ENCODE data around the gene PPIE. TPM values are rescaled to one million over a fixed set of nuclear protein-coding genes. Genes with fewer than 3 reads are reported as not detected.
A peak's percentile ranks its signal among the peaks of the same experiment; 100 is the strongest.
"Not testable (repeated sequence)": the region's sequence is repeated elsewhere in the genome, so short reads cannot be mapped to it uniquely, and the experiment has no call there.

PPIE gene
- total and polyA plus RNA-seq, 2 experiments from 2014 or later, result 27.8 to 51.9 TPM

- H3K36me3 ChIP-seq (ENCODE audit: insufficient read depth); H3K27ac Mint-ChIP-seq; H3F3A ChIP-seq (replicated peaks; ENCODE audit: low read depth); H3K27me3 Mint-ChIP-seq (ENCODE audit: insufficient read depth, low read depth, poor library complexity); H3K79me2 ChIP-seq (replicated peaks; ENCODE audit: insufficient read depth); H3K4me3 ChIP-seq; H3K9me3 Mint-ChIP-seq; H3K9me2 ChIP-seq (ENCODE audit: insufficient read depth); H3K4me3 Mint-ChIP-seq; H3K27me3 ChIP-seq (ENCODE audit: insufficient read depth); H3K27ac ChIP-seq (ENCODE audit: low read depth); H4K20me1 ChIP-seq (replicated peaks; ENCODE audit: insufficient read depth); H3K36me3 Mint-ChIP-seq (ENCODE audit: low read depth): not testable (repeated sequence)
- Histone ChIP-seq H2AFZ (peak overlapping the region; percentile 95), H3K4me2 (0 out of 2 replicates have a peak overlapping the region, but pooled peaks have one; percentile 10), H3K4me1 (ENCODE audit: insufficient read depth) (peaks cover 12% of the 10 kb centered on the region)
- peak; percentile 90 for ATAC-seq
- H3K4me1 Mint-ChIP-seq, result peaks cover 11% of the 10 kb centered on the region
- TF ChIP-seq, protein P1, sequence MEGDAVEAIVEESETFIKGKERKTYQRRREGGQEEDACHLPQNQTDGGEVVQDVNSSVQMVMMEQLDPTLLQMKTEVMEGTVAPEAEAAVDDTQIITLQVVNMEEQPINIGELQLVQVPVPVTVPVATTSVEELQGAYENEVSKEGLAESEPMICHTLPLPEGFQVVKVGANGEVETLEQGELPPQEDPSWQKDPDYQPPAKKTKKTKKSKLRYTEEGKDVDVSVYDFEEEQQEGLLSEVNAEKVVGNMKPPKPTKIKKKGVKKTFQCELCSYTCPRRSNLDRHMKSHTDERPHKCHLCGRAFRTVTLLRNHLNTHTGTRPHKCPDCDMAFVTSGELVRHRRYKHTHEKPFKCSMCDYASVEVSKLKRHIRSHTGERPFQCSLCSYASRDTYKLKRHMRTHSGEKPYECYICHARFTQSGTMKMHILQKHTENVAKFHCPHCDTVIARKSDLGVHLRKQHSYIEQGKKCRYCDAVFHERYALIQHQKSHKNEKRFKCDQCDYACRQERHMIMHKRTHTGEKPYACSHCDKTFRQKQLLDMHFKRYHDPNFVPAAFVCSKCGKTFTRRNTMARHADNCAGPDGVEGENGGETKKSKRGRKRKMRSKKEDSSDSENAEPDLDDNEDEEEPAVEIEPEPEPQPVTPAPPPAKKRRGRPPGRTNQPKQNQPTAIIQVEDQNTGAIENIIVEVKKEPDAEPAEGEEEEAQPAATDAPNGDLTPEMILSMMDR (conservative IDR thresholded peaks at IDR 0.05; ENCODE audit: low read depth in 2 of 2), result peak in 1 of 2 experiments; percentile 66; a peak in 2 of 4 replicates
- peak; percentile 89 for DNase-seq (ENCODE audit: low spot score)
Measured at GRCh38 chr1:39798859-39799769, 60.4 kb downstream of the PPIE start.

- Mint-ChIP-seq H3K9me3 (peaks cover 2% of the 10 kb centered on the region; the same call in 1 of the 3 replicates), H3K4me1 (peaks cover 11% of the 10 kb centered on the region), H3K4me3 (no peak overlapping the region), H3K36me3 (ENCODE audit: low read depth) (no peaks in the 10 kb centered on the region), H3K27me3 (ENCODE audit: insufficient read depth, low read depth, poor library complexity) (peaks cover 6% of the 10 kb centered on the region), H3K27ac (no peak overlapping the region)
- Histone ChIP-seq H3K79me2 (replicated peaks; ENCODE audit: insufficient read depth) (no peaks in the 10 kb centered on the region), H3K27me3 (ENCODE audit: insufficient read depth) (peaks cover 7% of the 10 kb centered on the region; the same call in 1 of the 2 replicates), H3K4me3 (no peak overlapping the region), H4K20me1 (replicated peaks; ENCODE audit: insufficient read depth) (no peaks in the 10 kb centered on the region; the same call in 1 of the 2 replicates), H2AFZ (no peak overlapping the region), H3K36me3 (ENCODE audit: insufficient read depth) (no peaks in the 10 kb centered on the region), H3K27ac (ENCODE audit: low read depth) (no peak overlapping the region), H3K9me2 (ENCODE audit: insufficient read depth) (no peaks in the 10 kb centered on the region), H3K4me1 (ENCODE audit: insufficient read depth) (peaks cover 14% of the 10 kb centered on the region), H3F3A (replicated peaks; ENCODE audit: low read depth) (no peaks in the 10 kb centered on the region), H3K4me2 (no peak overlapping the region)
- peak; percentile 92 for ATAC-seq
- peak; percentile 78 for DNase-seq (ENCODE audit: low spot score)
- TF ChIP-seq NANOG (IDR thresholded peaks at IDR 0.05; ENCODE audit: borderline replicate concordance) (no peak), ZNF331 (CRISPR knock-in tag; IDR thresholded peaks at IDR 0.05; ENCODE audit: low read depth) (no peak), CREB1 (CRISPR knock-in tag; IDR thresholded peaks at IDR 0.05; ENCODE audit: low read depth) (no peak), STAT1 (IDR thresholded peaks at IDR 0.05; ENCODE audit: unreplicated experiment) (no peak), REST (IDR thresholded peaks at IDR 0.05; ENCODE audit: unreplicated experiment) (no peak)
- TF ChIP-seq, protein P2, sequence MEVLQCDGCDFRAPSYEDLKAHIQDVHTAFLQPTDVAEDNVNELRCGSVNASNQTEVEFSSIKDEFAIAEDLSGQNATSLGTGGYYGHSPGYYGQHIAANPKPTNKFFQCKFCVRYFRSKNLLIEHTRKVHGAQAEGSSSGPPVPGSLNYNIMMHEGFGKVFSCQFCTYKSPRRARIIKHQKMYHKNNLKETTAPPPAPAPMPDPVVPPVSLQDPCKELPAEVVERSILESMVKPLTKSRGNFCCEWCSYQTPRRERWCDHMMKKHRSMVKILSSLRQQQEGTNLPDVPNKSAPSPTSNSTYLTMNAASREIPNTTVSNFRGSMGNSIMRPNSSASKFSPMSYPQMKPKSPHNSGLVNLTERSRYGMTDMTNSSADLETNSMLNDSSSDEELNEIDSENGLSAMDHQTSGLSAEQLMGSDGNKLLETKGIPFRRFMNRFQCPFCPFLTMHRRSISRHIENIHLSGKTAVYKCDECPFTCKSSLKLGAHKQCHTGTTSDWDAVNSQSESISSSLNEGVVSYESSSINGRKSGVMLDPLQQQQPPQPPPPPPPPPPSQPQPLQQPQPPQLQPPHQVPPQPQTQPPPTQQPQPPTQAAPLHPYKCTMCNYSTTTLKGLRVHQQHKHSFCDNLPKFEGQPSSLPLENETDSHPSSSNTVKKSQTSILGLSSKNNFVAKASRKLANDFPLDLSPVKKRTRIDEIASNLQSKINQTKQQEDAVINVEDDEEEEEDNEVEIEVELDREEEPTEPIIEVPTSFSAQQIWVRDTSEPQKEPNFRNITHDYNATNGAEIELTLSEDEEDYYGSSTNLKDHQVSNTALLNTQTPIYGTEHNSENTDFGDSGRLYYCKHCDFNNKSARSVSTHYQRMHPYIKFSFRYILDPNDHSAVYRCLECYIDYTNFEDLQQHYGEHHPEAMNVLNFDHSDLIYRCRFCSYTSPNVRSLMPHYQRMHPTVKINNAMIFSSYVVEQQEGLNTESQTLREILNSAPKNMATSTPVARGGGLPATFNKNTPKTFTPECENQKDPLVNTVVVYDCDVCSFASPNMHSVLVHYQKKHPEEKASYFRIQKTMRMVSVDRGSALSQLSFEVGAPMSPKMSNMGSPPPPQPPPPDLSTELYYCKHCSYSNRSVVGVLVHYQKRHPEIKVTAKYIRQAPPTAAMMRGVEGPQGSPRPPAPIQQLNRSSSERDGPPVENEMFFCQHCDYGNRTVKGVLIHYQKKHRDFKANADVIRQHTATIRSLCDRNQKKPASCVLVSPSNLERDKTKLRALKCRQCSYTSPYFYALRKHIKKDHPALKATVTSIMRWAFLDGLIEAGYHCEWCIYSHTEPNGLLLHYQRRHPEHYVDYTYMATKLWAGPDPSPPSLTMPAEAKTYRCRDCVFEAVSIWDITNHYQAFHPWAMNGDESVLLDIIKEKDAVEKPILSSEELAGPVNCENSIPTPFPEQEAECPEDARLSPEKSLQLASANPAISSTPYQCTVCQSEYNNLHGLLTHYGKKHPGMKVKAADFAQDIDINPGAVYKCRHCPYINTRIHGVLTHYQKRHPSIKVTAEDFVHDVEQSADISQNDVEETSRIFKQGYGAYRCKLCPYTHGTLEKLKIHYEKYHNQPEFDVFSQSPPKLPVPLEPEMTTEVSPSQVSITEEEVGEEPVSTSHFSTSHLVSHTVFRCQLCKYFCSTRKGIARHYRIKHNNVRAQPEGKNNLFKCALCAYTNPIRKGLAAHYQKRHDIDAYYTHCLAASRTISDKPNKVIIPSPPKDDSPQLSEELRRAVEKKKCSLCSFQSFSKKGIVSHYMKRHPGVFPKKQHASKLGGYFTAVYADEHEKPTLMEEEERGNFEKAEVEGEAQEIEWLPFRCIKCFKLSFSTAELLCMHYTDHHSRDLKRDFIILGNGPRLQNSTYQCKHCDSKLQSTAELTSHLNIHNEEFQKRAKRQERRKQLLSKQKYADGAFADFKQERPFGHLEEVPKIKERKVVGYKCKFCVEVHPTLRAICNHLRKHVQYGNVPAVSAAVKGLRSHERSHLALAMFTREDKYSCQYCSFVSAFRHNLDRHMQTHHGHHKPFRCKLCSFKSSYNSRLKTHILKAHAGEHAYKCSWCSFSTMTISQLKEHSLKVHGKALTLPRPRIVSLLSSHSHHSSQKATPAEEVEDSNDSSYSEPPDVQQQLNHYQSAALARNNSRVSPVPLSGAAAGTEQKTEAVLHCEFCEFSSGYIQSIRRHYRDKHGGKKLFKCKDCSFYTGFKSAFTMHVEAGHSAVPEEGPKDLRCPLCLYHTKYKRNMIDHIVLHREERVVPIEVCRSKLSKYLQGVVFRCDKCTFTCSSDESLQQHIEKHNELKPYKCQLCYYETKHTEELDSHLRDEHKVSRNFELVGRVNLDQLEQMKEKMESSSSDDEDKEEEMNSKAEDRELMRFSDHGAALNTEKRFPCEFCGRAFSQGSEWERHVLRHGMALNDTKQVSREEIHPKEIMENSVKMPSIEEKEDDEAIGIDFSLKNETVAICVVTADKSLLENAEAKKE (CRISPR knock-in tag; IDR thresholded peaks at IDR 0.05), result no peak
Measured at GRCh38 chr1:39799770-39800470, 61.2 kb downstream of the PPIE start.
